ENCODE measurements around the gene EHMT1. TPM values are rescaled to one million over a fixed set of nuclear protein-coding genes. Genes with fewer than 3 reads are reported as not detected.
"Not testable (repeated sequence)": the region's sequence is repeated elsewhere in the genome, so short reads cannot be mapped to it uniquely, and the experiment has no call there.

The EHMT1 gene
- total and polyA plus RNA-seq, 4 experiments from 2014 or later, result 6.7 to 118 (median 67.5) TPM

DNA sequence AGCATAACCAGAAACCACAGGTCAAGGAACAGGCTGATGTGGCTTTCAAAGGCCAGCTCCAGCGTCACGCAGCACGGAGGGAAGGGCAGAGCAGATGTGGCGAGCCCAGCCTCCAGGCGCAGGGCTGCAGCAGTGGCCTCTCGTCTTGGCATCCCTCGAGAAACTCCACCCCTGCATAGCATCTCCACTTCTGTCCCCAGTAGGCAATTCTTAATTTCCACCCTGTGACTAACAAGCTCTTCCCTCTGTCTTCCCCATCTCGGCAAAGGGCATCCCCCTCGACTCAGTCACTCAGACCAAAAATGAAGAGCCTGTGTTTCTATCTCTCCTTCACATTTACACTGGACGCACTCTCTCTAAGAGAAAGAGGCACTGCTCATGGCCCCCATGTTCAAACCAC is 257.0 kb downstream of the EHMT1 start:
- H3K27me3 ChIP-seq (ENCODE audit: insufficient read depth, low read length), result peaks cover 4% of the 10 kb centered on the region
- DNase-seq, result no peak
- Mint-ChIP-seq H3K4me3 (peak overlapping the region in 3 of 8 donors; percentile 3 to 36 (median 10)), H3K27me3 (peaks cover 26 to 29% of the 10 kb centered on the region in 2 donors), H3K9me3 (peaks cover 0 to 3% (median 0%) of the 10 kb centered on the region in 8 donors), H3K36me3 (no peaks in the 10 kb centered on the region), H3K4me1 (peaks cover 0 to 10% (median 3%) of the 10 kb centered on the region in 4 donors), H3K27ac (no peak overlapping the region)
- H3K9me3 ChIP-seq (ENCODE audit: control insufficient read depth in 1 of 2, low read length in 2 of 2), result no peaks in the 10 kb centered on the region
- POLR2A ChIA-PET (ENCODE audit: partially characterized antibody), result no interaction called here
- no peaks in the 10 kb centered on the region for H3K36me3 ChIP-seq (ENCODE audit: insufficient read depth, low read length)
- intact Hi-C loops (cut with micrococcal nuclease), result no loop called here
- no peak overlapping the region for H3K27ac ChIP-seq (ENCODE audit: low read depth, low read length)
- H3K4me3 ChIP-seq (ENCODE audit: low read length in 2 of 2), result no peak overlapping the region
- no peaks in the 10 kb centered on the region for H3K4me1 ChIP-seq (ENCODE audit: insufficient read depth, low read length)
- CTCF ChIA-PET (ENCODE audit: partially characterized antibody), result no interaction called here

DNA sequence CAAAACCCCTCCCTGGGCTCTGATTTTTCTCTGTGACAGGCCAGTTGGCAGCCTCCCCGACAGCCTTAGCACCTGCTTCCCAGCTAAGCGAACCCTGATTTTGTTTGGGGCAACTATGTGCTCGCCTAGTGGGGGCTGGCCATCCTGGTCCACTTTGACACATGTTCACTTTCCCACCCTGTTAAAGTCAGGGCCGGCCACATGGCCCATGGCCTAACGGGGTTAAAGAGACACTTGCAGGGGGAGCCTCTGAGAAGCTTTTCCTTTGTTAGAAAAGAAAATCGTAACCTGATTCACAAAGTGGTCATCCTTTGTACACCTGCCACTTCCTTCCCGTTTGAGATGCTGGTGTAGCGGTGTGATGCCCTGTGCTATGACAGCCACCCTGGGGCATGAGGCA is 257.5 kb downstream of the EHMT1 start:
- Histone ChIP-seq H3K36me3 (ENCODE audit: insufficient read depth, low read length) (no peaks in the 10 kb centered on the region), H3K27me3 (ENCODE audit: insufficient read depth, low read length) (peaks cover 4% of the 10 kb centered on the region), H3K4me3 (ENCODE audit: low read length in 2 of 2) (no peak overlapping the region), H3K9me3 (ENCODE audit: control insufficient read depth in 1 of 2, low read length in 2 of 2) (no peaks in the 10 kb centered on the region), H3K27ac (ENCODE audit: low read depth, low read length) (no peak overlapping the region), H3K4me1 (ENCODE audit: insufficient read depth, low read length) (no peaks in the 10 kb centered on the region)
- Mint-ChIP-seq H3K4me1 (peaks cover 0 to 10% (median 3%) of the 10 kb centered on the region in 4 donors), H3K36me3 (no peaks in the 10 kb centered on the region), H3K4me3 (peak overlapping the region in 6 of 8 donors; percentile 42 to 84 (median 73)), H3K27me3 (peaks cover 26 to 29% of the 10 kb centered on the region in 2 donors), H3K9me3 (peaks cover 0 to 3% (median 0%) of the 10 kb centered on the region in 8 donors), H3K27ac (no peak overlapping the region)
- no peak for DNase-seq
- POLR2A ChIA-PET (ENCODE audit: partially characterized antibody), result no interaction called here
- CTCF ChIA-PET (ENCODE audit: partially characterized antibody), result no interaction called here
- intact Hi-C loops (cut with micrococcal nuclease), result no loop called here

DNA sequence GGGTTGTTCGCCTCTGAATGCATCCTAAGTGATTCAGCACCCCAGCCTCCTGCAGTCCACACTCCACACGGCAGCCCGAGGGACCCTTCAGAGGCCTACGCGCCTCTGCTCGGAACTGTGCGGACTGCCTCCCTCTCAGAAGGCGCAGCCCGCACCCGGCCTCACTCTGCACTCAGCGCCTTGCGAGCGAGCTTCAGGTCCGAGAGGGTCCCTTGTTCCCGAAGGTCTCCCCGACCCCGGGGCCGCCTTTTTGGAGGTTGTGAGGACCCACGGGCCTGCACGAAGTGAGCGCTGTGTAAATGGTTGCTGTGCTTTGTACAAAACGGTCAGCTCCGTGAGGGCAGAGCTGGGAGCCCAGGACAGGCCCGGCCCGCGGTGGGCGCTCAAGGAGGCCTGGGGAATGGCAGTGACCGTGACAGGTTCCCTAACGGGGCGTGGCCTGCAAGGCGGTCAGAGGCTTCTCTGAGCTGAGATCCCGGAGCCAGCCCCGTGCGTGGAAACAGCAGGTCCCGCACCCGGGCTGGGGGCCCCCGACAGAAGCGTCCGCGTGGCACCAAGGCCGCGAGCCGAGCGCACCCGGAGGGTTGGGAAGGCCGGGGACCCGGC is 258.1 kb downstream of the EHMT1 start:
- CTCF ChIA-PET (ENCODE audit: partially characterized antibody), result no interaction called here
- no peaks in the 10 kb centered on the region for H3K4me1 ChIP-seq (ENCODE audit: insufficient read depth, low read length)
- no peaks in the 10 kb centered on the region for H3K36me3 ChIP-seq (ENCODE audit: insufficient read depth, low read length)
- H3K9me3 Mint-ChIP-seq, result peaks cover 0 to 3% (median 0%) of the 10 kb centered on the region in 8 donors
- POLR2A ChIA-PET (ENCODE audit: partially characterized antibody), result no interaction called here
- intact Hi-C loops (cut with micrococcal nuclease), result no loop called here
- no peak overlapping the region for H3K4me3 ChIP-seq (ENCODE audit: low read length in 2 of 2)
- no peak overlapping the region for H3K27ac ChIP-seq (ENCODE audit: low read depth, low read length)
- no peak overlapping the region for H3K27ac Mint-ChIP-seq
- no peak for DNase-seq
- peaks cover 4% of the 10 kb centered on the region for H3K27me3 ChIP-seq (ENCODE audit: insufficient read depth, low read length)
- no peaks in the 10 kb centered on the region for H3K9me3 ChIP-seq (ENCODE audit: control insufficient read depth in 1 of 2, low read length in 2 of 2)
- peaks cover 24 to 30% of the 10 kb centered on the region in 2 donors for H3K27me3 Mint-ChIP-seq
- peak overlapping the region in 2 of 8 donors; percentile 71 to 84 for H3K4me3 Mint-ChIP-seq
- peaks cover 0 to 10% (median 3%) of the 10 kb centered on the region in 4 donors for H3K4me1 Mint-ChIP-seq
- no peaks in the 10 kb centered on the region for H3K36me3 Mint-ChIP-seq

DNA sequence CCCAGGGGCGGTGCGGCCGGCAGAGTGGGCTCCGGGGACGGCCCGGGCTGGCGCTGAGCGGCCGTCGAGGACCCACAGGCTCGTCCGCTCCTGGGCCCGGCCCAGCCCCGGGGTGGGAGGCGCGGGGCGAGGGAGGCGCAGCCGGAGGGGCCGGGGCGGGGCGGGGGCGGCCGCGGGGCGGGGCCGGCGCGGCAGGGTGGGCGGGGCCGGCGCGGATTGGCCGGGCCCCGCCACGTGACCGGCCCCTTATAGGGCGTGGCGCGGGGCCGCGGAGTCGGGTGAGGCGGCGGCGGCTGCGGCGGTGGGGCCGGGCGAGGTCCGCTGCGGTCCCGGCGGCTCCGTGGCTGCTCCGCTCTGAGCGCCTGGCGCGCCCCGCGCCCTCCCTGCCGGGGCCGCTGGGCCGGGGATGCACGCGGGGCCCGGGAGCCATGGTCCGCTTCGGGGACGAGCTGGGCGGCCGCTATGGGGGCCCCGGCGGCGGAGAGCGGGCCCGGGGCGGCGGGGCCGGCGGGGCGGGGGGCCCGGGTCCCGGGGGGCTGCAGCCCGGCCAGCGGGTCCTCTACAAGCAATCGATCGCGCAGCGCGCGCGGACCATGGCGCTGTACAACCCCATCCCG is 258.8 kb downstream of the EHMT1 start, which contains the start of gene CACNA1B:
TSS of gene CACNA1B (plus strand) at position 277 of the 617 bp plus-strand sequence. CDS start at position 429, 152 bp downstream.
- H3K9me3 Mint-ChIP-seq; DNase-seq; CTCF ChIA-PET (ENCODE audit: partially characterized antibody); H3K36me3 ChIP-seq (ENCODE audit: insufficient read depth, low read length); H3K27ac Mint-ChIP-seq; H3K9me3 ChIP-seq (ENCODE audit: control insufficient read depth in 1 of 2, low read length in 2 of 2); H3K4me1 ChIP-seq (ENCODE audit: insufficient read depth, low read length); H3K27me3 ChIP-seq (ENCODE audit: insufficient read depth, low read length); H3K36me3 Mint-ChIP-seq; POLR2A ChIA-PET (ENCODE audit: partially characterized antibody); H3K27ac ChIP-seq (ENCODE audit: low read depth, low read length); H3K4me3 ChIP-seq (ENCODE audit: low read length in 2 of 2); intact Hi-C loops (cut with micrococcal nuclease): not testable (repeated sequence)
- Mint-ChIP-seq H3K4me3 (peak within 1 kb of the TSS in 2 of 8 donors; percentile 71 to 84), H3K27me3 (peaks cover 21 to 28% of the 10 kb centered on the region in 2 donors), H3K4me1 (peaks cover 0 to 10% (median 3%) of the 10 kb centered on the region in 4 donors)

DNA sequence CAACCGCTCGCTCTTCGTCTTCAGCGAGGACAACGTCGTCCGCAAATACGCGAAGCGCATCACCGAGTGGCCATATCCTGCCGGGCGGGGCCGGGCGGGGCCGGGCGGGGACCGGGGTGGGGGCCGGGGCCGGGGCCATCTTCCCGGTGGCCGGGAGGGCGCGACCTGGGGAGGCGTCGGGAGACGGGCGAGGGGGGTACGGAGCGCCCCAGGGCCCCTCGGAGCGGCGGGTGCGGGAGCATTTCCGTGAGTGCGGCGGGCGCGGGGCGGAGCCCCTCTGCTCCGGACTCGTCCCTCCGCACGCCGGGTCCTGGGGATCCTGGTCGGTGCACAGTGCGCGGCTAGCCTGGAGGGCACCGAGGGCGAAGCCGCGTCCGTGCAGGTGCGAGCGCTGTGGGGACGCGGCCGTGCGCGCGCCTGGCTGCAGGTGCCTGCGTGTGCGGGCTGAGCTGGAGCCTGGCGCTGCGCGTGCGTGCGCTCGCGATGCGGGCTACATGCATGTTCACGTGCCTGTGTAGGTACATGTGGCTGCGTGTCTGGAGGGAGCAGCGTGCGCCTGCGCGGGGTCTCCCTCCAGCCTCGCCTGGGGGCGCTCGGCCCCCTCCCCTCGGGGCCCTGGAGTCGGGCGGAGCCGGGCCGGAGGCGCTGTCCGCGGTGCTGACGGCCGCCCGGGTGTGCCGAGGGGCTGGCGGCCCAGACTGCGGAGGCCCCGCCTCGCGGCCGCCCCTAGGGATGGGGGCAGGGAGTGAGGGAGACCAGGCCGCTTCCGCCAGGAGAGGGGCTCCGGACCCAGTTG is 259.5 kb downstream of the EHMT1 start:
- intact Hi-C loops (cut with micrococcal nuclease), result no loop called here
- Mint-ChIP-seq H3K4me3 (no peak overlapping the region), H3K9me3 (peaks cover 0 to 3% (median 0%) of the 10 kb centered on the region in 8 donors), H3K27ac (no peak overlapping the region), H3K27me3 (peaks cover 21 to 28% of the 10 kb centered on the region in 2 donors), H3K36me3 (no peaks in the 10 kb centered on the region), H3K4me1 (peaks cover 0 to 10% (median 3%) of the 10 kb centered on the region in 4 donors)
- peaks cover 4% of the 10 kb centered on the region for H3K27me3 ChIP-seq (ENCODE audit: insufficient read depth, low read length)
- no peaks in the 10 kb centered on the region for H3K9me3 ChIP-seq (ENCODE audit: control insufficient read depth in 1 of 2, low read length in 2 of 2)
- DNase-seq, result peak in 4 of 5 donors; percentile 9 to 26 (median 24)
- no peaks in the 10 kb centered on the region for H3K36me3 ChIP-seq (ENCODE audit: insufficient read depth, low read length)
- no peaks in the 10 kb centered on the region for H3K4me1 ChIP-seq (ENCODE audit: insufficient read depth, low read length)
- H3K4me3 ChIP-seq (ENCODE audit: low read length in 2 of 2), result no peak overlapping the region
- CTCF ChIA-PET (ENCODE audit: partially characterized antibody), result no interaction called here
- H3K27ac ChIP-seq (ENCODE audit: low read depth, low read length), result no peak overlapping the region
- POLR2A ChIA-PET (ENCODE audit: partially characterized antibody), result no interaction called here

DNA sequence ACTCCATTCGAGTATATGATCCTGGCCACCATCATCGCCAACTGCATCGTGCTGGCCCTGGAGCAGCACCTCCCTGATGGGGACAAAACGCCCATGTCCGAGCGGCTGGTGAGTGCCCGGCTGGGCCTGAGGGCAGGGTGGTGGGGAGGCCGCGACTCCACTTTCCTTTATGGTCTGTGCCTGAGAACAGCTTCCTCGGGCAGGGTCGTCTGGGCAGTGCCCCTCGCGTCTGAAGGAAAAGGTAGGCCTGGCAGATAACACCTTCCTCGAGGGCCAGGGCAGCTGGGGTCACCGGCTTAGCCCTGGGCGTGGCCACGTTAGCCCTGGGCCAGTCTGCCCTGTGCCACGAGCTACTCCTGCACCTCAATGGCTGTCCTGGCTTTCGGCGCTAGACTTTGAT is 260.2 kb downstream of the EHMT1 start:
- no peak for DNase-seq
- intact Hi-C loops (cut with micrococcal nuclease), result no loop called here
- no peak overlapping the region for H3K27ac ChIP-seq (ENCODE audit: low read depth, low read length)
- Mint-ChIP-seq H3K27me3 (peaks cover 17 to 24% of the 10 kb centered on the region in 2 donors), H3K27ac (no peak overlapping the region), H3K4me1 (peaks cover 0 to 10% (median 3%) of the 10 kb centered on the region in 4 donors), H3K36me3 (no peaks in the 10 kb centered on the region), H3K9me3 (peaks cover 0 to 3% (median 0%) of the 10 kb centered on the region in 8 donors), H3K4me3 (peak overlapping the region in 3 of 8 donors; percentile 32 to 60 (median 47))
- CTCF ChIA-PET (ENCODE audit: partially characterized antibody), result no interaction called here
- no peak overlapping the region for H3K4me3 ChIP-seq (ENCODE audit: low read length in 2 of 2)
- no peaks in the 10 kb centered on the region for H3K36me3 ChIP-seq (ENCODE audit: insufficient read depth, low read length)
- POLR2A ChIA-PET (ENCODE audit: partially characterized antibody), result no interaction called here
- no peaks in the 10 kb centered on the region for H3K4me1 ChIP-seq (ENCODE audit: insufficient read depth, low read length)
- no peaks in the 10 kb centered on the region for H3K9me3 ChIP-seq (ENCODE audit: control insufficient read depth in 1 of 2, low read length in 2 of 2)
- H3K27me3 ChIP-seq (ENCODE audit: insufficient read depth, low read length), result peaks cover 4% of the 10 kb centered on the region

DNA sequence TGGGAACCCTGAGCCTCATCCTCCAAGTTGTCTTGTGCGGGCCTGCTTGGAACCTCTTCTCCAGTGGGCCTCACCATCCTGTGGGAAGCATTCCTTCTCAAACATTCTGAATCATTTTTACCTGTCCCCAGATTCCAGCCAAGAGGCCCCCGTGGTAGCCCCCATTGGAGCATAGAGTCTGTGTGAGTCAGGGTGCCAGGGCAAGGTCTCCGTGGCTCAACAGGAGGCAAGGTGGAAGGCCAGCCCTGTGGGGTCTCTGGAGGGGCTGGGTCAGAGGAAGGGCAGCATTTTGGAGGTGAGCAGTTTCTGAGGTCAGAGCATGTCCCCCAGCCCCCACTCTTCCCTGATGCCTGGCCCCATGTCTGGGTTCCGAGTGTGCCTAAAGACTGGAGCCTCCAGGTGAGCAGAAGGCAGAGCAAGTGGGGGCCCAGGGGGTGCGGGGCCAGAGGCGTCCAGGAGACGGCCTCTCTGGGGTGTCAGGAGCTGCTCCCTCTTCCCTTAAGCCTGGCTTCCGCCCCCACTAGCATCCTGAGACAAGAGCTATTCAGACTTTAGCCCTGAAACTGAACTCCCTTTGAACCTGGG is 260.9 kb downstream of the EHMT1 start:
- POLR2A ChIA-PET (ENCODE audit: partially characterized antibody), result no interaction called here
- no peak overlapping the region for H3K27ac Mint-ChIP-seq
- peaks cover 0 to 10% (median 3%) of the 10 kb centered on the region in 4 donors for H3K4me1 Mint-ChIP-seq

More for the DNA sequence above, 260.9 kb downstream of the EHMT1 start:
- H3K4me3 ChIP-seq (ENCODE audit: low read length in 2 of 2), result no peak overlapping the region
- CTCF ChIA-PET (ENCODE audit: partially characterized antibody), result no interaction called here
- intact Hi-C loops (cut with micrococcal nuclease), result no loop called here
- H3K9me3 ChIP-seq (ENCODE audit: control insufficient read depth in 1 of 2, low read length in 2 of 2), result no peaks in the 10 kb centered on the region
- no peak for DNase-seq
- H3K4me1 ChIP-seq (ENCODE audit: insufficient read depth, low read length), result no peaks in the 10 kb centered on the region
- Mint-ChIP-seq H3K4me3 (peak overlapping the region in 2 of 8 donors; percentile 32 to 47), H3K9me3 (peaks cover 0 to 3% (median 0%) of the 10 kb centered on the region in 8 donors), H3K27me3 (peaks cover 17 to 23% of the 10 kb centered on the region in 2 donors), H3K36me3 (no peaks in the 10 kb centered on the region)
- peaks cover 4% of the 10 kb centered on the region for H3K27me3 ChIP-seq (ENCODE audit: insufficient read depth, low read length)
- no peak overlapping the region for H3K27ac ChIP-seq (ENCODE audit: low read depth, low read length)
- H3K36me3 ChIP-seq (ENCODE audit: insufficient read depth, low read length), result no peaks in the 10 kb centered on the region

All from CD4-positive, alpha-beta memory T cell (primary cell).